HG02678 (cell line): ENCODE results near the gene USP19.

Experiments used
- ATAC-seq: cut with Tn5 transposase; IDR thresholded peaks from one replicate; pipeline ENCODE4 v1.9.1; 2021; ENCODE audit warnings: mild to moderate bottlenecking, moderate library complexity; ENCODE audit not compliant: unreplicated experiment

Gene USP19, protein sequence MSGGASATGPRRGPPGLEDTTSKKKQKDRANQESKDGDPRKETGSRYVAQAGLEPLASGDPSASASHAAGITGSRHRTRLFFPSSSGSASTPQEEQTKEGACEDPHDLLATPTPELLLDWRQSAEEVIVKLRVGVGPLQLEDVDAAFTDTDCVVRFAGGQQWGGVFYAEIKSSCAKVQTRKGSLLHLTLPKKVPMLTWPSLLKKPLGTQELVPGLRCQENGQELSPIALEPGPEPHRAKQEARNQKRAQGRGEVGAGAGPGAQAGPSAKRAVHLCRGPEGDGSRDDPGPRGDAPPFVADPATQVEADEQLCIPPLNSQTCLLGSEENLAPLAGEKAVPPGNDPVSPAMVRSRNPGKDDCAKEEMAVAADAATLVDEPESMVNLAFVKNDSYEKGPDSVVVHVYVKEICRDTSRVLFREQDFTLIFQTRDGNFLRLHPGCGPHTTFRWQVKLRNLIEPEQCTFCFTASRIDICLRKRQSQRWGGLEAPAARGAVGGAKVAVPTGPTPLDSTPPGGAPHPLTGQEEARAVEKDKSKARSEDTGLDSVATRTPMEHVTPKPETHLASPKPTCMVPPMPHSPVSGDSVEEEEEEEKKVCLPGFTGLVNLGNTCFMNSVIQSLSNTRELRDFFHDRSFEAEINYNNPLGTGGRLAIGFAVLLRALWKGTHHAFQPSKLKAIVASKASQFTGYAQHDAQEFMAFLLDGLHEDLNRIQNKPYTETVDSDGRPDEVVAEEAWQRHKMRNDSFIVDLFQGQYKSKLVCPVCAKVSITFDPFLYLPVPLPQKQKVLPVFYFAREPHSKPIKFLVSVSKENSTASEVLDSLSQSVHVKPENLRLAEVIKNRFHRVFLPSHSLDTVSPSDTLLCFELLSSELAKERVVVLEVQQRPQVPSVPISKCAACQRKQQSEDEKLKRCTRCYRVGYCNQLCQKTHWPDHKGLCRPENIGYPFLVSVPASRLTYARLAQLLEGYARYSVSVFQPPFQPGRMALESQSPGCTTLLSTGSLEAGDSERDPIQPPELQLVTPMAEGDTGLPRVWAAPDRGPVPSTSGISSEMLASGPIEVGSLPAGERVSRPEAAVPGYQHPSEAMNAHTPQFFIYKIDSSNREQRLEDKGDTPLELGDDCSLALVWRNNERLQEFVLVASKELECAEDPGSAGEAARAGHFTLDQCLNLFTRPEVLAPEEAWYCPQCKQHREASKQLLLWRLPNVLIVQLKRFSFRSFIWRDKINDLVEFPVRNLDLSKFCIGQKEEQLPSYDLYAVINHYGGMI (N-terminal part only)

GRCh38 chr3:49120438-49121131, at the start of gene USP19:
Gene USP19 (minus strand): TSS chr3:49120823. CDS start chr3:49119145, 1,678 bp downstream.
- ATAC-seq: peak; percentile 85

- no peak for ATAC-seq
These were observed 46.3 kb upstream of the USP19 start for GRCh38 chr3:49166752-49167556.

DNA sequence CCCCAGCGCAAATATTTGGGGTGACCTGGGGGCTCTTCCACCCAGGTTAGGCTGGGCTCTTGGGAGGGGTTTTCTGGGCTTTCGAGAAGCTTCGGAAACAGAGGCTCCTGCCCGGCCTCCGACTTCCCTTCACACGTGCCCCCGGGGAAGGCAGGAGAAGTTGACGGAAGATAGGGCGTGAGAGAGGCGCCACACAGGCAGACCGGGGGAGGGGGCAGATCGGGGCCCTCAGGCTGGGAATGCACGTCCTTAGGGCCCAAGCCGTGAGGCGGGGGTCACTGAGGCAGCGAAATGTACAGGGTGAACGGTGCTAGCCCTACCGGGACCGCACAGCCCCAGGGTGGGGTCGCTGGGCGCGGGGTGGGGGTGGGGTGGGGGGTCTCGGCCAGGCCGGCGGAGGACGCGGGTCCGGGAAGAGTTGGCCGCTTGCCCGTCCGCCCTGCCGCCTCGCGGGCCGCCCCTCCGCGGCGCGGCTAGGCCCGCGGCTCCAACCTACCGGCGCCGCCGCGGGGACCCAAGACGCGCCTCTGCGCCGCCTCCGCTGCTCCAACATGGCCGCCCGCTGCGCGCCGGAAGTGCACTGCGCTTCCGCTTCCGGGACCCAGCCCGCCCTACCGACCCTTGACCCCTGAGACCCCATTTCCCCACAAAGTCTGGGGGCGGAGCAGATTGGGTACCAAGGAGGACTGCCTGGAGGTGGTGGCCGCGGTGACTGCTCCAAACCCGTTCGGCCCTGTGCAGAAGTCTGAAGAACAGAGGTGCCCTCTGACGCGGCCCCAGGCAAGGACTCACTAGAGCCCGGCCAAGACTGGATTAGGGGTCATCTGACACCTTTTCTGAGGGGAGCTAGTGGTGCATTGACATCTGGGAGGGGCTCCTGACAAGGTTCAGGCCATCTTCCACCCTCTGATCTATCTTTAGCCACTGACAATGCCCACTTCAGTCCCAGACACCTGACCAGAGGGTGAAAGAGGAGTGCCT, 45.4 kb upstream of the USP19 start, which contains the start of gene CCDC71:
CCDC71 (minus strand) TSS at position 561 of the 981 bp plus-strand sequence. CDS start 2,123 bp downstream, outside the sequence.
- ATAC-seq: peak; percentile 70

GRCh38 chr3:49164983-49165720, 44.5 kb upstream of the USP19 start:
- ATAC-seq: no peak

DNA sequence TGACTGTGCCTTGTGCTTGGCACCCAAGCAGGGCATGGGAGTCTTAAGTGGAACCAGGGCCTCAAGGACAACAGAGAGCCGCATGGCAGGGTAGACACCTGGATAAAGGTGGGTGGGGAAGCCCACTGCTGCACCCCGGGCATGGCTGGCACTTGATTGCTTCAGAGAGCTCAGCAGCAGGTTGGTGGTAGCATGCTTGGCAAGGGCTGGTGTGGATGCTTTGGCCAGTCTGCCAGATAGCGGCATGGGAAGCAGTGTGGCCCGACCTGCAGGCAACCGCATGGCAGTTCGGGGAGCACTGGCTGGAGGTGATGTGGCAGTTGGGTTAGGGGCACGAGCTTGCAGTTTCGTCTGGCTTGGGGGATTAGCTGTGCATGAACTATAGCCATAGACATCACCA, 43.0 kb upstream of the USP19 start:
- no peak for ATAC-seq

DNA sequence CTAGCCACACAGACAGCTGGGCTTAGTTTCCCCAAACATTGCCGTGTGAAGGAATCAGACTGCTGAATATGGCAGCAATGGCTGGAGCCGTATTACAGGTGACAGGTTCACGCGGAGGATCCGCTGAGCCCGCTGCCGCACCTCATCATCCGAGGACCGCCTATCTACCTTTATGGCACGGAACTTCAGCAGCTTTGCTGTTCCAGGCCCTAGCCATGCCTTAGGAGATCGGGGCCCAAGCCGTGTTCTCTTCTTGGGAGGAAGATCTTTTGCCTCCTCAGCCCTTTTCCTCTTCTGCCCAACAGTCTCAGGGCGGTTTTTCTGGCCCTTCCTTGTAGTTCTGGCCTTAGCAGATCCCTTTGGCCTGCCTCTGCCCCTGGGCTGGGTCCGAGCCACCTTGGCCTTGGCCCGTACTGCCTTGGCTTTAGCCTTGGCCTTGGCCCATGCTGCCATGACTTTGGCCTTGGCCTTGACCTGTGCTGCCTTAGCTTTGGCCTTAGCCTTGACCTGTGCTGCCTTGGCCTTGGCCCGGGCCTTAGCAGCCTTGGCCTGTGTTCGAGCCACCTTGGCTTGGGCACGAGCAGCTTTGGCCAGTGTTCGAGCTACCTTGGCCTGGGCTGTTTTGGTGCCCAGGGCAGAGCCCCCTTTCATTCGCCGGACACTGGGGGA, 42.3 kb upstream of the USP19 start:
- ATAC-seq: no peak

DNA sequence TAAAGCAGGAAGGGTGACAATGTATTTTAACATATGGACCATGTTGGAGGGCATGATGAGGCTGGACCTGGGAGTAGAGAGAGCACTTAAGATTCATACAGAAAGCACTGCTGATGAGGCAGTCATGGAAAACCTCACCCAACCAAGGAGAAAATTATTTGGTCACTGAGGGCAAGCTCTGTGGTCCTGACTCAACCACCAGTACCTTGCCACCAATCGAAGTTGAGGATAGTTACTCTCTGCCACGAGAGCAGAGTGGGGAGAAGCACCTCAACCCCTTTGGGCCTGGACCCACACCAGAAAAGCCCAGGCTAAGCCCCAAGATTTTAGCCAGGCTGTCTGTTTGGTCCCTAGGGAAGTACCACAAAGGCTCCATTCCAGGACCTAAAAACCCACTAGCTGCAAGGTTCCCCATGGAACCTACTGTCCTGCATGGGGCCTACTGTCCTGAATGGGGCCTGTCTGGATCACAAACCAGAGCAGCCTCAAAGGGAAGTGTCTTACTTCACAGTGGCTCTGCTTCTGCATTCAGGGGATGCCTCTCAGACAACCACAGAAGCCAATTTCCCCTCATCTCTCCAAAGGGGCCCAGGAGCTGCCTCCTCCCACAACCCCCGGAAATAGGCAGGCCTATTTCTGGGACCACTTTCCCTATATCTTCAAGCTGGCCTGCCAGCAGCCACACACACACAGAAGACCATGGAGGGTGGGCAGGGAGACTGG, 41.3 kb upstream of the USP19 start:
- no peak for ATAC-seq

GRCh38 chr3:49161197-49161596, 40.6 kb upstream of the USP19 start:
- no peak for ATAC-seq

GRCh38 chr3:49158792-49159191, 38.2 kb upstream of the USP19 start:
- ATAC-seq: no peak

GRCh38 chr3:49158103-49158709, 37.6 kb upstream of the USP19 start:
- no peak for ATAC-seq

GRCh38 chr3:49157289-49157688, 36.7 kb upstream of the USP19 start:
- ATAC-seq: no peak

- ATAC-seq: no peak
These were observed 32.8 kb upstream of the USP19 start for GRCh38 chr3:49153349-49153912.

- ATAC-seq: no peak
These were observed 31.0 kb upstream of the USP19 start for GRCh38 chr3:49151610-49152009.

- no peak for ATAC-seq
These were observed 27.5 kb upstream of the USP19 start for GRCh38 chr3:49148159-49148558.

GRCh38 chr3:49140080-49140479, 19.5 kb upstream of the USP19 start:
- no peak for ATAC-seq

DNA sequence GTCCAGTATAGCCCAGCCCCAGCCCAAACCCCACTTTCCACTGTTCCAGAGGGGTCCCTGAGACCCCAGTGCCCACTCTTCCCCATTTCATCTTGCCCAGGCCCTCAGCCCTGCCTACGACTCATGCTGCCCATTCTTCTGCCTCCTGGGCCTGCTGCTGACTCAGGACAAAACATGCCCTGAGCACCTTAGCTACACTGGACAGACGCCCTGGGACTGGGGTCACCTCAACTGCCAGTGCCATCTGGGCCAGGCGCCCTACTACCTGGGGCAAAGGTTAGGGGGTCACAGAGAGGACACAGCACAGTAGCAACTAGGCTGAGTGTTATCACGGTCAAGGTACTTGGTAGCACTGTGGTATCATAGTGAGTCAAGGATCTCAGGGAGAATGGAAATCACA, 14.9 kb upstream of the USP19 start:
- no peak for ATAC-seq
